Measurements from ENCODE around the gene FES. TPM values are rescaled to one million over a fixed set of nuclear protein-coding genes. Genes with fewer than 3 reads are reported as not detected.

FES gene
- polyA plus RNA-seq, 1 experiment = 5.5 TPM

- no peak for DNase-seq (ENCODE audit: low read depth, low spot score)
- Histone ChIP-seq H3K4me3 (ENCODE audit: low read depth, low read length) (peak overlapping the region; percentile 77; the same call in 1 of the 2 replicates), H3K9me3 (ENCODE audit: control insufficient read depth, insufficient read depth, low read length) (no peaks in the 10 kb centered on the region; the same call in 1 of the 2 replicates), H3K27ac (ENCODE audit: low read depth, low read length) (peak overlapping the region; percentile 12), H3K27me3 (ENCODE audit: control insufficient read depth, insufficient read depth, low read length) (no peaks in the 10 kb centered on the region)
- no peak for TF ChIP-seq CTCF (IDR thresholded peaks at IDR 0.05; ENCODE audit: low read depth, low read length)
- CTCF ChIA-PET = interaction anchor here (0.9 to 9.3 kb wide), 5 partner anchors 15 to 253 kb away, joined by 3 to 98 read pairs (median 9); partner anchors contain the start of genes HDDC3 and UNC45A
- POLR2A ChIA-PET = interaction anchor here (0.7 kb wide), 1 partner anchor 15 kb away, joined by 3 read pairs; no protein-coding TSS in a partner anchor
Measured at GRCh38 chr15:90901175-90902039, 17.1 kb downstream of the FES start.

GRCh38 chr15:90902040-90902839 lies 17.9 kb downstream of the FES start:
- H3K27me3 ChIP-seq (ENCODE audit: control insufficient read depth, insufficient read depth, low read length) = no peaks in the 10 kb centered on the region
- peak; percentile 82 for TF ChIP-seq CTCF (IDR thresholded peaks at IDR 0.05; ENCODE audit: low read depth, low read length)
- DNase-seq (ENCODE audit: low read depth, low spot score) = no peak
- peak overlapping the region; percentile 81 for H3K27ac ChIP-seq (ENCODE audit: low read depth, low read length)
- peak overlapping the region; percentile 77 for H3K4me3 ChIP-seq (ENCODE audit: low read depth, low read length)
- CTCF ChIA-PET = interaction anchor here (0.5 to 9.3 kb wide), 10 partner anchors 12 to 583 kb away, joined by 3 to 98 read pairs (median 4); partner anchors contain the start of genes HDDC3 and UNC45A
- POLR2A ChIA-PET = interaction anchor here (0.7 to 1.5 kb wide), 4 partner anchors 12 to 33 kb away, joined by 3 to 7 read pairs (median 4); partner anchors contain the start of gene UNC45A
- H3K9me3 ChIP-seq (ENCODE audit: control insufficient read depth, insufficient read depth, low read length) = no peaks in the 10 kb centered on the region; the same call in 1 of the 2 replicates

- Histone ChIP-seq H3K9me3 (ENCODE audit: control insufficient read depth, insufficient read depth, low read length) (no peaks in the 10 kb centered on the region; the same call in 1 of the 2 replicates), H3K4me3 (ENCODE audit: low read depth, low read length) (peak within 1 kb of the TSS; percentile 77), H3K27ac (ENCODE audit: low read depth, low read length) (peak within 1 kb of the TSS; percentile 81), H3K27me3 (ENCODE audit: control insufficient read depth, insufficient read depth, low read length) (no peaks in the 10 kb centered on the region)
- no peak for DNase-seq (ENCODE audit: low read depth, low spot score)
- TF ChIP-seq CTCF (IDR thresholded peaks at IDR 0.05; ENCODE audit: low read depth, low read length) = no peak
- CTCF ChIA-PET = interaction anchor here (0.5 to 9.3 kb wide), 9 partner anchors 13 to 583 kb away, joined by 3 to 98 read pairs (median 4); partner anchors contain the start of genes HDDC3 and UNC45A
- POLR2A ChIA-PET = interaction anchor here (0.6 to 1.5 kb wide), 4 partner anchors 11 to 617 kb away, joined by 3 to 7 read pairs (median 4); partner anchors contain the start of gene UNC45A
Measured at GRCh38 chr15:90902840-90903732, 18.8 kb downstream of the FES start, which contains the start of gene MAN2A2. Gene MAN2A2 (plus strand): TSS chr15:90903302. CDS start chr15:90904208, 906 bp downstream.

GRCh38 chr15:90903733-90904536 lies 19.6 kb downstream of the FES start:
- H3K27ac ChIP-seq (ENCODE audit: low read depth, low read length) = no peak overlapping the region
- H3K9me3 ChIP-seq (ENCODE audit: control insufficient read depth, insufficient read depth, low read length) = no peaks in the 10 kb centered on the region; the same call in 1 of the 2 replicates
- DNase-seq (ENCODE audit: low read depth, low spot score) = no peak
- no peaks in the 10 kb centered on the region for H3K27me3 ChIP-seq (ENCODE audit: control insufficient read depth, insufficient read depth, low read length)
- TF ChIP-seq CTCF (IDR thresholded peaks at IDR 0.05; ENCODE audit: low read depth, low read length) = no peak
- peak overlapping the region; percentile 77 for H3K4me3 ChIP-seq (ENCODE audit: low read depth, low read length)
- ChIA-PET POLR2A (interaction anchor here (0.6 to 1.4 kb wide), 3 partner anchors 33 to 616 kb away, joined by 4 to 5 read pairs (median 4); no protein-coding TSS in a partner anchor), CTCF (interaction anchor here (0.8 to 9.3 kb wide), 7 partner anchors 14 to 368 kb away, joined by 3 to 98 read pairs (median 4); partner anchors contain the start of genes HDDC3 and UNC45A)

Data from AG04450 (cell line).